Measurements from ENCODE around the gene VARS1.

DNA sequence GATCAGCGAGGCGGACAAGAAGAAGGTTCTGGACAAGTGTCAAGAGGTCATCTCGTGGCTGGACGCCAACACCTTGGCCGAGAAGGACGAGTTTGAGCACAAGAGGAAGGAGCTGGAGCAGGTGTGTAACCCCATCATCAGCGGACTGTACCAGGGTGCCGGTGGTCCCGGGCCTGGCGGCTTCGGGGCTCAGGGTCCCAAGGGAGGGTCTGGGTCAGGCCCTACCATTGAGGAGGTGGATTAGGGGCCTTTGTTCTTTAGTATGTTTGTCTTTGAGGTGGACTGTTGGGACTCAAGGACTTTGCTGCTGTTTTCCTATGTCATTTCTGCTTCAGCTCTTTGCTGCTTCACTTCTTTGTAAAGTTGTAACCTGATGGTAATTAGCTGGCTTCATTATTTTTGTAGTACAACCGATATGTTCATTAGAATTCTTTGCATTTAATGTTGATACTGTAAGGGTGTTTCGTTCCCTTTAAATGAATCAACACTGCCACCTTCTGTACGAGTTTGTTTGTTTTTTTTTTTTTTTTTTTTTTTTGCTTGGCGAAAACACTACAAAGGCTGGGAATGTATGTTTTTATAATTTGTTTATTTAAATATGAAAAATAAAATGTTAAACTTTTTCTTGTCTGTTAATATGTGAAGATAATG lies 34.2 kb upstream of the VARS1 start:
- TF ChIP-seq, protein P1, sequence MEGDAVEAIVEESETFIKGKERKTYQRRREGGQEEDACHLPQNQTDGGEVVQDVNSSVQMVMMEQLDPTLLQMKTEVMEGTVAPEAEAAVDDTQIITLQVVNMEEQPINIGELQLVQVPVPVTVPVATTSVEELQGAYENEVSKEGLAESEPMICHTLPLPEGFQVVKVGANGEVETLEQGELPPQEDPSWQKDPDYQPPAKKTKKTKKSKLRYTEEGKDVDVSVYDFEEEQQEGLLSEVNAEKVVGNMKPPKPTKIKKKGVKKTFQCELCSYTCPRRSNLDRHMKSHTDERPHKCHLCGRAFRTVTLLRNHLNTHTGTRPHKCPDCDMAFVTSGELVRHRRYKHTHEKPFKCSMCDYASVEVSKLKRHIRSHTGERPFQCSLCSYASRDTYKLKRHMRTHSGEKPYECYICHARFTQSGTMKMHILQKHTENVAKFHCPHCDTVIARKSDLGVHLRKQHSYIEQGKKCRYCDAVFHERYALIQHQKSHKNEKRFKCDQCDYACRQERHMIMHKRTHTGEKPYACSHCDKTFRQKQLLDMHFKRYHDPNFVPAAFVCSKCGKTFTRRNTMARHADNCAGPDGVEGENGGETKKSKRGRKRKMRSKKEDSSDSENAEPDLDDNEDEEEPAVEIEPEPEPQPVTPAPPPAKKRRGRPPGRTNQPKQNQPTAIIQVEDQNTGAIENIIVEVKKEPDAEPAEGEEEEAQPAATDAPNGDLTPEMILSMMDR (IDR thresholded peaks at IDR 0.05), result peak in 2 of 4 experiments; percentile 59 to 78
- peak; percentile 93 for TF ChIP-seq POLR2AphosphoS5 (IDR thresholded peaks at IDR 0.05)

Data from prostate gland (tissue), 2 donors.